Activated CD4-positive, alpha-beta T cell treated with anti-CD3 and anti-CD28 coated beads for 36 hours (primary cell): ENCODE data around the gene TXLNB. TPM values are rescaled to one million over a fixed set of nuclear protein-coding genes. Genes with fewer than 3 reads are reported as not detected.
A peak's percentile ranks its signal among the peaks of the same experiment; 100 is the strongest.
"Not testable (repeated sequence)": the region's sequence is repeated elsewhere in the genome, so short reads cannot be mapped to it uniquely, and the experiment has no call there.

Experiments
- ATAC-seq: fragments of 200-7000 bp; cut with Tn5 transposase; one replicate; pipeline ENCODE4 v1.10.0; 2021; ENCODE audit warnings: mild to moderate bottlenecking, moderate library complexity
- CTCF ChIA-PET: fragments of 350-600 bp; sonication (Branson Sonifier 250); formaldehyde crosslinking; loops from one replicate; lab custom pipeline; 2021; ENCODE audit warnings: antibody characterized with exemption; lab: Charles Lee
- POLR2A ChIA-PET: fragments of 350-600 bp; sonication (Branson Sonifier 250); formaldehyde crosslinking; loops from one replicate; lab custom pipeline; 2021; ENCODE audit warnings: antibody characterized with exemption, inconsistent platforms; lab: Charles Lee
- DNase-seq: peaks from one replicate; pipeline ENCODE4 v3.0.0-alpha.2; 2020
- H3K27ac Mint-ChIP-seq: one replicate; pipeline ENCODE4 v1.8.0; 2021; ENCODE audit warnings: mixed read lengths
- H3K27me3 Mint-ChIP-seq: one replicate; pipeline ENCODE4 v1.8.0; 2021; ENCODE audit warnings: mixed read lengths
- H3K36me3 Mint-ChIP-seq: one replicate; pipeline ENCODE4 v1.8.0; 2021; ENCODE audit warnings: low read depth, mixed read lengths
- H3K4me1 Mint-ChIP-seq: one replicate; pipeline ENCODE4 v1.8.0; 2021; ENCODE audit warnings: mixed read lengths
- H3K4me3 Mint-ChIP-seq: one replicate; pipeline ENCODE4 v1.8.0; 2021; ENCODE audit warnings: mild to moderate bottlenecking, moderate library complexity, mixed read lengths
- H3K9me3 Mint-ChIP-seq: one replicate; pipeline ENCODE4 v1.8.0; 2021; ENCODE audit warnings: low read depth, mixed read lengths
- intact Hi-C, 2 experiments: fragments of 100-400 bp; cut with DNase I in 1 of 2; cut with micrococcal nuclease in 1 of 2; formaldehyde crosslinking; loops; one replicate each; pipeline versions ENCODE4 v1.14.2 to v1.15.1; 2022 to 2024; cut with DNase I, micrococcal nuclease
- total RNA-seq, 2 experiments: library from RNA; stranded (reverse); gene quantifications; one replicate each; pipeline ENCODE4 v1.2.3, GENCODE V29; 2021

The TXLNB gene
- total RNA-seq, 2 experiments from 2014 or later: 0.26 to 0.27 TPM

DNA sequence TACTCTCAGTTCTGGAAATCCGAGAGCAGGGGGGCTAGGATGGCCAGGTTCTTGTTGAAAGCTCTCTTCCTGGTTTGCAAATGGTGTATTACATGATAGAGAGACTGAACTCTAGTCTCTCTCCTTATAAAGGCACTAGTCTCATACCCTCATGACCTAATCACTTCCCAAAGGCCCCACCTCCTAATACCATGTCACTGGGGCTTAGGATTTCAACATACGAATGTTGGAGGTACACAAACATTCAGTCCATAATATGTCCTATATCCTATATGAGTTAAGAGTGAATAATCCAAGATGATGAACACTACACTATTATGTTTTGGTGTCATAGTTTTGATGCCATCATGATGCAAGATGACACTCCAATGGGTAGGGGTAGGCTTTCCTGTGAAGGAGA lies 20.0 kb upstream of the TXLNB start:
- no peak for ATAC-seq
- Mint-ChIP-seq H3K4me1 (peaks cover 32% of the 10 kb centered on the region), H3K36me3 (peaks cover 2% of the 10 kb centered on the region), H3K4me3 (no peak overlapping the region), H3K9me3 (peaks cover 2% of the 10 kb centered on the region), H3K27me3 (no peaks in the 10 kb centered on the region), H3K27ac (no peak overlapping the region)
- intact Hi-C loops: no loop called here
- ChIA-PET CTCF (interaction anchor here (1.0 kb wide), 1 partner anchor 216 kb away, joined by 3 read pairs; no protein-coding TSS in a partner anchor), POLR2A (interaction anchor here (0.6 kb wide), 1 partner anchor 20 kb away, joined by 3 read pairs; no protein-coding TSS in a partner anchor)
- DNase-seq: no peak

DNA sequence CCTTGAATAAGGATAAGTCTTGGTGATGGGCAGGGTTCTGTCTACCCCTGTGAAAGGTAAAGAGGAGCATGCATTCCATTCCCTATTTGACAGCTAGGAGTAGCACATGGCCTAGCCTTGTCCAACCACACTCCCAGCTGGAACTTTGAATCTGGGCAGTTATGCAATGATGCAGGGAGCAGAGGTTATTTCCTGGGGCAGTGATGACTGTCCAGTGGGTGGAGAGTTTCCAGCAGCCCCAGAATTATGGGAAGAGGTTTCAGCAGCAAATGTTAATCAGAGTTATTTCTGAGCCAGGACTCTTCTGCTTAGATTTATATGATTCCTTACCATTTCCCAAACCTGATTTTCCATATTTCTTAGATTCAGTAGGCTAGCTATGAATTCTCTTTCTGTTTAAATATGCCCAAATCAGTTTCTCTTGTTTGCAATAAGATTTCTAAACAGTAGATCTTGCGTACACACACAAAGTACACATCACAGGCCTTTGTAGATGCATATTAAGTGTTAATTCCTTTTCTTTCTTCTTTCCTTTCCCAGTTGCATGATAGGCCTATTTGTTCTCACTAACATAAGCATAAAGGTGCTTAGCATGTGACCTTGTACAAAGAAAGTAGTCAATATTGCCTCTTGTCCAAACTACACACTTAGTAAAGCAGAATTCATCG lies 17.3 kb upstream of the TXLNB start:
- peaks cover 2% of the 10 kb centered on the region for H3K36me3 Mint-ChIP-seq
- POLR2A ChIA-PET: interaction anchor here (0.5 kb wide), 1 partner anchor 160 kb away, joined by 3 read pairs; no protein-coding TSS in a partner anchor
- H3K27me3 Mint-ChIP-seq: no peaks in the 10 kb centered on the region
- DNase-seq: no peak
- peaks cover 29% of the 10 kb centered on the region for H3K4me1 Mint-ChIP-seq
- H3K4me3 Mint-ChIP-seq: no peak overlapping the region
- CTCF ChIA-PET: no interaction called here
- intact Hi-C loops: loop anchor here (1.0 to 2.0 kb wide), 2 partner anchors 14 to 16 kb away; no protein-coding TSS in a partner anchor
- H3K9me3 Mint-ChIP-seq: peaks cover 2% of the 10 kb centered on the region
- peak overlapping the region; percentile 87 for H3K27ac Mint-ChIP-seq
- ATAC-seq: peak; percentile 31

DNA sequence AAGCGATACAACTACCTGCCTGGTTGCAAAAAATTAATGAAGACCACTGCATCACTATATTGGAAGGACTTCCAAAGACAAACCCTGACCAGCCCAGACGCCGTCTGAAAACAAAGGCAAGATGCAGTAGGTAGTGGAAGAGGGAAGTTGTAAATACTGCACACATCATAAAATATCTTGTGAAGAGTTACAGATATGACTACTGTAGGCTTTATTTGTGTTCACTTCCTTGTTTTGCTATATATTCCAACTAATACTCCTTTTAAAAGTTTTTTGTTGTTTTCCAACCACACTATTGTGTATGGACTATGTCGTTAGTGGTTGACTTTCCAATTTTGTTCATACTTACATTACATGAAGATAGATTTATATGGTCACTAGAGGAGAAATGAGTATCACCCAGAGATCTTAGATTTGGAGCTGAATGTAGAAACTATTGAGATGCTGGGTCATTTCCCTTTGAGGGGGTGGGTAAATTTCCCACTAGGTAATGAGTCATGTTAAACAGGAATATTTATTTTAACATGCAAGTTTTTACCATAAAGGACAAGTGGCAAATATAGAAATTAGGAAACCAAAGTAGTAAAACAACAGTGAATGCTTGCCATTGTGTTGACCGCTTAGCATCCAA lies 16.6 kb upstream of the TXLNB start:
- DNase-seq (no peak), ATAC-seq (peak; percentile 82)
- ChIA-PET CTCF (interaction anchor here (0.7 to 1.6 kb wide), 2 partner anchors 56 to 120 kb away, joined by 3 to 7 read pairs; no protein-coding TSS in a partner anchor), POLR2A (interaction anchor here (0.5 kb wide), 2 partner anchors 61 to 159 kb away, joined by 3 to 4 read pairs; no protein-coding TSS in a partner anchor)
- Mint-ChIP-seq H3K9me3 (peaks cover 2% of the 10 kb centered on the region), H3K27ac (peak overlapping the region; percentile 87), H3K4me1 (peaks cover 29% of the 10 kb centered on the region), H3K27me3 (no peaks in the 10 kb centered on the region), H3K36me3 (peaks cover 2% of the 10 kb centered on the region), H3K4me3 (no peak overlapping the region)
- intact Hi-C loops: loop anchor here (1.0 to 2.0 kb wide), 2 partner anchors 15 to 16 kb away; no protein-coding TSS in a partner anchor

DNA sequence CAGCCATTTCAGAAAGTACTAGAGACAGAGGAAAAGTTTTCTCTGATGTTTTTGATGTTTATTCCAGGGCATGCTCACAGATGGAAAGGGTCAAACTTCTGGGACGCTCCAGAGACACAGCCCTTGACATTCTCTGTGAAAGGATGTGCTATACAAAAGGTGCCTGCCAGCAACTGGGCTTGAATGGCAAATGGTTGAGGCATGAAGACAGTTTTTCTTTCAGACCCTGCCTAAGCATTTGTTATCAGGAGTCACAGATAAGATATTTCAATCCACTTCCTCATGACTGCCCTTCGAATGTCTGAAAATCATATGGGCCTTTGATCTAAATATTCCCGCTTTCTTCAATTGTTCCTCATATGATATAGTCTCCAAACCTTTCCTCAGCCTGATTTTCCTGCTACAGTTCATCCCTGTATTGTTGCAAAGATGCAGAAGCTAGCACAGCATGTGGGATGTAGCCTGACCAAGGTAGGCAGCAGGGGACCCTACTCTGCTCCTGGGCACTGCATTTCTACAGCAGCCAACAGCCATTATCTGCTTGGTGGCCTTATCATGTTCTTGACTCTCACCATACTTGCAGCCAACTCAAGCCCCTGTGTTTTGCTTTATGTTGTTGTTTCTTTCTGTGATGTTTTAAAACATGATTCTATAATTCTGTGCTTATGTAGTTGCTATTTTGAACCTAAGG lies 14.6 kb upstream of the TXLNB start:
- ATAC-seq (no peak), DNase-seq (no peak)
- no peak overlapping the region for H3K27ac Mint-ChIP-seq
- ChIA-PET CTCF (interaction anchor here (0.8 to 1.6 kb wide), 2 partner anchors 14 to 58 kb away, joined by 3 to 7 read pairs; partner anchors contain the start of gene TXLNB), POLR2A (no interaction called here)
- no peaks in the 10 kb centered on the region for H3K27me3 Mint-ChIP-seq
- H3K4me3 Mint-ChIP-seq: no peak overlapping the region
- peaks cover 2% of the 10 kb centered on the region for H3K9me3 Mint-ChIP-seq
- H3K36me3 Mint-ChIP-seq: peaks cover 2% of the 10 kb centered on the region
- intact Hi-C loops: no loop called here
- H3K4me1 Mint-ChIP-seq: peaks cover 26% of the 10 kb centered on the region

DNA sequence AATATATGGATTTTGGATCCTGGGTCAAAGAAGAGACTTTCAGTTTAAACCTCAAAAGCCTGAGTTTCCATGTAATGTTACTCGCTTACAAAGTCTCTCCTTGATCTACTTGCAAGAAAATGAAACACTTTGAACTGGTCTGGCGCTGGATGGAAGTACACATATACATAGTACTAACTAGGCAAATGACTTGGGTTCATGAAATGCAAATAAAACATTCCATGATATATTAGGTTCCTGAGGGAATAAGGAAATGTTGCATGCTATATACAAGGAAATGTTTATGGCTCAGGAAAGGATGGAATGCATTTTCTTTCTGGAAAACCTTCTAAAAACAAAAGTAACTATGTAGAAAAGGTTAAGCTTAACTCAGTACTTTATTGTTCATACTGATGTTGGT lies 11.4 kb upstream of the TXLNB start:
- ATAC-seq: no peak
- H3K4me1 Mint-ChIP-seq: peaks cover 8% of the 10 kb centered on the region
- intact Hi-C loops: no loop called here
- H3K27ac Mint-ChIP-seq: no peak overlapping the region
- ChIA-PET POLR2A (interaction anchor here (0.6 kb wide), 1 partner anchor 17 kb away, joined by 4 read pairs; no protein-coding TSS in a partner anchor), CTCF (interaction anchor here (1.3 to 3.4 kb wide), 2 partner anchors 11 to 15 kb away, joined by 3 to 15 read pairs; partner anchors contain the start of gene TXLNB)
- no peaks in the 10 kb centered on the region for H3K27me3 Mint-ChIP-seq
- no peak overlapping the region for H3K4me3 Mint-ChIP-seq
- DNase-seq: no peak
- no peaks in the 10 kb centered on the region for H3K36me3 Mint-ChIP-seq
- no peaks in the 10 kb centered on the region for H3K9me3 Mint-ChIP-seq

DNA sequence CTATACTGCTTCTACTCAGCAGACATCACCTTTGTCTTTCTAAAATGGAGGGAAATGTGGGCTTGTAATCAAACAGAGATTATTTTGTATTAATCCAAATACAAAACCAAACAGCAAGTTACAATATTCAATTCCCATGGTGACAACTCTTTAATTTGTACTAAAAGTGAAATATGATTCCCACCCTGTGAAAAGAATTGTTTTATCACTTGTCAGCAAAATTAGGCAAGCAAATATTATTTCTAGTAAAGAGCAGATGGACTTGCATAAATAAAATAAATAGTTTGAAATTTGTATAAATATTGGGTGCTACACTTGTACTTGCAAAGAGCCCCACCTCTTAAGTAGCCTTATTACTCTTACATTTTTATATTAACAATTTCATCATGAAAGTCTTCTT lies 6.1 kb upstream of the TXLNB start:
- CTCF ChIA-PET: no interaction called here
- Mint-ChIP-seq H3K9me3 (peaks cover 2% of the 10 kb centered on the region), H3K4me1 (peaks cover 30% of the 10 kb centered on the region), H3K27ac (no peak overlapping the region), H3K4me3 (no peak overlapping the region), H3K27me3 (no peaks in the 10 kb centered on the region), H3K36me3 (no peaks in the 10 kb centered on the region)
- DNase-seq (no peak), ATAC-seq (no peak)
- intact Hi-C loops: no loop called here
- POLR2A ChIA-PET: no interaction called here

DNA sequence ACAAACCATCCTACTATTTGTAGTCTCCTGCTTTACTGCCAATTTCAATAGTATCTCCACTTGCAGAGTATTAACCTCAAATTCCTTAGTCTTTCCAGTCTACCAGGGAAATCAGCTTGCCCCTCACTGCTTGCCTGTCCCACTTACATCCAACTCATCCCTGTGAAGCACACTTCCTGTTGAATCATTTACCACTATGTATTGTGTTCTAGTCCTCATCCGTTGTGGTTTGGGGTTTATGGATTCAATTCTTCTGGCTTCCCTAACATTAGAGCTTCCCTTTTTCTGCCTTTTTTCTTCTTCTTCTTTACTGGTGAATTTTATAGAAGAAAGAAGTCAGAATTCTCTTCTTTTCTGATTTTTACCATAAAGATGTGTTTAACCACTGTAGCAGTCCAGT lies 5.1 kb upstream of the TXLNB start:
- Mint-ChIP-seq H3K36me3 (no peaks in the 10 kb centered on the region), H3K27ac (peak overlapping the region; percentile 27), H3K27me3 (no peaks in the 10 kb centered on the region), H3K4me3 (no peak overlapping the region), H3K4me1 (peaks cover 40% of the 10 kb centered on the region), H3K9me3 (peaks cover 2% of the 10 kb centered on the region)
- CTCF ChIA-PET: no interaction called here
- POLR2A ChIA-PET: no interaction called here
- intact Hi-C loops: no loop called here
- ATAC-seq: no peak
- DNase-seq: no peak

DNA sequence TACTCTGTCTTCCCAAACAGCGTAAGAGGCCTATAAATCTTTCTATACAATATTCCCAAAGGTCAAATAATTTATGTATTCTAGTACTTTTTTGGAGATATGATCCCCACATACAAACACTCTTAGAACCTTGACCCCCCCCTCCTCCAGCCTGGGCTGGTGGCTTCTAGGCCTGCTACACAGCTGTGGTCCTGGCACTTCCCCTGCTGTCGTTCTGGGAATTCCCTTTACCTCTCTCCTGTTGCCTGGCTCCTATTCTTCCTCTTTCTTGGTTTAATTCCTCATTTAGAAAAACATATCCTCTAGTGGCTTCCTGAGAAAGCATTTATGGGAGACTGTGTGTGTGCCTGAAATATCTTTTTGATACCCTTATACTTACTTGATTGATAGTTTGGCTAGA lies 4.1 kb upstream of the TXLNB start:
- CTCF ChIA-PET: interaction anchor here (0.6 kb wide), 1 partner anchor 65 kb away, joined by 3 read pairs; no protein-coding TSS in a partner anchor

DNA sequence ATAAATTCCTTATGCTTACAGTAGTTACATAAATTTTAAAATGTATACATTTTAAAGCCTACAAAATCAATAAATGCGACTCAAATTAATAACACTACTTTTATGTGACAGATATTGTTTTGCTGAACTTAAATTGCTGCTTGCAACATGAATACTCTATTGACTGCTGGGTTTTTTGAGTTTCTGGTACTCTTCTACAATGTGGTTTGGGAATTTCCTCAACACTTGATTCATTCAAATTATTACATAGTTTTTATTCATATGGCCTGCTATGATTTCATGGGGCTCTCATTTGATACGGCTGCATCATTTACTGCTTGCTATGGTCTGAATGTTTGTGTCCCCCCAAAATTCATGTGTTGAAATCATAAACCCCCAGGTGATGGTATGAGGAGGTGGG lies 2.3 kb upstream of the TXLNB start:
- peaks cover 2% of the 10 kb centered on the region for H3K9me3 Mint-ChIP-seq
- intact Hi-C loops: loop anchor here (5.0 kb wide), 1 partner anchor 42 kb away; no protein-coding TSS in a partner anchor
- H3K27ac Mint-ChIP-seq: peak overlapping the region; percentile 79
- H3K36me3 Mint-ChIP-seq: no peaks in the 10 kb centered on the region
- H3K27me3 Mint-ChIP-seq: no peaks in the 10 kb centered on the region
- ChIA-PET POLR2A (interaction anchor here (1.1 kb wide), 1 partner anchor 10 kb away, joined by 3 read pairs; no protein-coding TSS in a partner anchor), CTCF (interaction anchor here (1.0 to 3.0 kb wide), 5 partner anchors 9 to 75 kb away, joined by 3 to 15 read pairs (median 6); no protein-coding TSS in a partner anchor)
- no peak overlapping the region for H3K4me3 Mint-ChIP-seq
- H3K4me1 Mint-ChIP-seq: peaks cover 64% of the 10 kb centered on the region
- no peak for ATAC-seq
- DNase-seq: no peak

More for the DNA sequence above, 4.1 kb upstream of the TXLNB start:
- intact Hi-C loops: no loop called here
- H3K27me3 Mint-ChIP-seq: no peaks in the 10 kb centered on the region
- no peak overlapping the region for H3K4me3 Mint-ChIP-seq
- H3K4me1 Mint-ChIP-seq: peaks cover 49% of the 10 kb centered on the region
- ATAC-seq (no peak), DNase-seq (no peak)
- no peaks in the 10 kb centered on the region for H3K36me3 Mint-ChIP-seq
- no peak overlapping the region for H3K27ac Mint-ChIP-seq
- POLR2A ChIA-PET: no interaction called here
- peaks cover 2% of the 10 kb centered on the region for H3K9me3 Mint-ChIP-seq

DNA sequence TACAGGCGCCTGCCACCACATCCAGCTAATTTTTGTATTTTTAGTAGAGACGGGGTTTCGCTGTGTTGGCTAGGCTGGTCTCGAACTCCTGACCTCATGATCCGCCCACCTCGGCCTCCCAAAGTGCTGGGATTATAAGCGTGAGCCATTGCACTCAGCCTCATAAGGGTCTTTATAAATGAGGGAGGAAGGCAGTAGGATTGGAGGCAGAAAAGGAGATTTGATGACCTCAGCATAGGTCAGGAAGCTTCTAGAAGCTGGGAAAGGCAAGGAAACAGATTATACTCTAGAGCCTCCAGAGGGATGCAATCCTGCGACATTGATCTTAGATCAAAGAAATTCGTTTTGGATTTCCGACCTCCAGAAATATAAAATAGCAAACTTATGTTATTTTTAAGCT lies 1.4 kb upstream of the TXLNB start:
- ChIA-PET CTCF (interaction anchor here (1.0 to 3.0 kb wide), 6 partner anchors 10 to 76 kb away, joined by 3 to 15 read pairs (median 6); no protein-coding TSS in a partner anchor), POLR2A (interaction anchor here (0.7 to 1.1 kb wide), 2 partner anchors 11 to 30 kb away, joined by 3 read pairs; no protein-coding TSS in a partner anchor)
- DNase-seq, ATAC-seq, H3K4me3 Mint-ChIP-seq, H3K36me3 Mint-ChIP-seq, H3K27me3 Mint-ChIP-seq, H3K9me3 Mint-ChIP-seq: not testable (repeated sequence)
- intact Hi-C loops: loop anchor here (2.0 to 5.0 kb wide), 2 partner anchors 16 to 41 kb away; no protein-coding TSS in a partner anchor
- H3K27ac Mint-ChIP-seq: peak overlapping the region; percentile 72
- H3K4me1 Mint-ChIP-seq: peaks cover 67% of the 10 kb centered on the region
